Parathyroid adenoma (tissue), 2 donors: ENCODE measurements around the gene RPP25L.

Source experiments
- H2AFZ ChIP-seq: fragments of 300-600 bp; sonication (generic); one replicate; pipeline ENCODE4 v1.7.0; 2017; ENCODE audit warnings: antibody characterized with exemption, mild to moderate bottlenecking
- H3K27ac ChIP-seq: fragments of 300-600 bp; sonication (generic); one replicate; pipeline ENCODE4 v1.7.0; 2017
- H3K27me3 ChIP-seq: fragments of 300-600 bp; sonication (generic); one replicate; pipeline ENCODE4 v1.7.0; 2017; ENCODE audit warnings: low read length; ENCODE audit not compliant: control insufficient read depth, insufficient read depth
- H3K36me3 ChIP-seq: fragments of 300-600 bp; sonication (generic); one replicate; pipeline ENCODE4 v1.7.0; 2017; ENCODE audit warnings: low read length; ENCODE audit not compliant: control insufficient read depth, insufficient read depth
- H3K4me1 ChIP-seq: fragments of 300-600 bp; sonication (generic); one replicate; pipeline ENCODE4 v1.7.0; 2017; ENCODE audit warnings: control low read depth
- H3K4me2 ChIP-seq: fragments of 300-600 bp; sonication (generic); one replicate; pipeline ENCODE4 v1.7.0; 2017; ENCODE audit warnings: low read length
- H3K4me3 ChIP-seq: fragments of 300-600 bp; sonication (generic); one replicate; pipeline ENCODE4 v1.7.0; 2017; ENCODE audit warnings: low read depth, low read length
- H3K79me2 ChIP-seq: fragments of 300-600 bp; sonication (generic); one replicate; pipeline ENCODE4 v1.7.0; 2017; ENCODE audit warnings: control low read depth
- H3K9ac ChIP-seq: fragments of 300-600 bp; sonication (generic); one replicate; pipeline ENCODE4 v1.7.0; 2017; ENCODE audit warnings: mild to moderate bottlenecking
- H3K9me3 ChIP-seq: fragments of 300-600 bp; sonication (generic); one replicate; pipeline ENCODE4 v1.7.0; 2017; ENCODE audit warnings: low read length; ENCODE audit not compliant: control insufficient read depth
- TF ChIP-seq, protein P1 (sequence below): fragments of 300-600 bp; sonication (generic); IDR thresholded peaks from one replicate; pipeline ENCODE4 v1.7.0; 2017; ENCODE audit warnings: antibody characterized with exemption, mild to moderate bottlenecking
- donor health status: primary hyperparathyroidism.

RPP25L gene

DNA sequence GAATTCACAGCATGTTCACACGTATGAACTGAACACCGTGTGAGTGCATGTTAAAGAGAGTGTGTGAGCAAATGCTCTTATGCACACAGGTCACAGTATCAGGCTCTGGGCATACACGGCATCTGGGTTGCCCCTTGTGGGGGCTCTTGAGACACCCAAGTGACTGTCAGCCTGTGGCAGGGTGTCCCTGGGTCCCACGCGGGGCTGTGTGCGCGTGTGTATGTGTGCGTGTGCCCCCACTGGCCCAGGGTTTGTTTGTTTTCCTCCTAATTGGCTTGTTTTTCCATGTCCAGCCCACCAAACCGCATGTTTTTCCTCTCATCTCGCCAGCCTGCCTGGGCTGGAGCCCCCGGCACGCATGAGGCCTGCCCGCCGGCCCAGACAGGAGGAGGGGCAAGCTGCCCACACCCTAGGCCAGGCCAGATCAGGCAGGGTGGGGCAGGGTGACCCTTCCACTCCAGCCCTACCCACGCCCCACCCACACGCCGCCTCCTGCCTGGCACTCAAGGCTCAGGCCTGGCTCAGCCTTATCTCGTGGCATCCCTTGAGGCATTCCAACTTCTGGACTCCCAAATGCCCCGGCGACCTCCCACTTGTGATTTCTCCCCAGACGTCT is 51.2 kb downstream of the RPP25L start:
- Histone ChIP-seq H3K9me3 (no peaks in the 10 kb centered on the region), H3K4me1 (peaks cover 17% of the 10 kb centered on the region), H3K79me2 (no peaks in the 10 kb centered on the region), H3K4me2 (no peak overlapping the region), H3K27ac (no peak overlapping the region), H3K27me3 (no peaks in the 10 kb centered on the region), H2AFZ (no peak overlapping the region), H3K9ac (no peak overlapping the region), H3K36me3 (no peaks in the 10 kb centered on the region), H3K4me3 (no peak overlapping the region)
- TF ChIP-seq, protein P1, sequence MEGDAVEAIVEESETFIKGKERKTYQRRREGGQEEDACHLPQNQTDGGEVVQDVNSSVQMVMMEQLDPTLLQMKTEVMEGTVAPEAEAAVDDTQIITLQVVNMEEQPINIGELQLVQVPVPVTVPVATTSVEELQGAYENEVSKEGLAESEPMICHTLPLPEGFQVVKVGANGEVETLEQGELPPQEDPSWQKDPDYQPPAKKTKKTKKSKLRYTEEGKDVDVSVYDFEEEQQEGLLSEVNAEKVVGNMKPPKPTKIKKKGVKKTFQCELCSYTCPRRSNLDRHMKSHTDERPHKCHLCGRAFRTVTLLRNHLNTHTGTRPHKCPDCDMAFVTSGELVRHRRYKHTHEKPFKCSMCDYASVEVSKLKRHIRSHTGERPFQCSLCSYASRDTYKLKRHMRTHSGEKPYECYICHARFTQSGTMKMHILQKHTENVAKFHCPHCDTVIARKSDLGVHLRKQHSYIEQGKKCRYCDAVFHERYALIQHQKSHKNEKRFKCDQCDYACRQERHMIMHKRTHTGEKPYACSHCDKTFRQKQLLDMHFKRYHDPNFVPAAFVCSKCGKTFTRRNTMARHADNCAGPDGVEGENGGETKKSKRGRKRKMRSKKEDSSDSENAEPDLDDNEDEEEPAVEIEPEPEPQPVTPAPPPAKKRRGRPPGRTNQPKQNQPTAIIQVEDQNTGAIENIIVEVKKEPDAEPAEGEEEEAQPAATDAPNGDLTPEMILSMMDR, result no peak
